A549 (cell line): ENCODE data around the gene HOXA2. TPM values are rescaled to one million over a fixed set of nuclear protein-coding genes. Genes with fewer than 3 reads are reported as not detected.

Source experiments
- ATAC-seq, 2 experiments: fragments of 200-7000 bp in 1 of 2; fragments of >200 bp in 1 of 2; cut with Nextera tagmentation in 1 of 2; cut with Tn5 transposase in 1 of 2; 3 replicates each; pipeline versions ENCODE4 v1.8.0 to v1.9.1; 2018 to 2020; ENCODE audit warnings: mild to moderate bottlenecking in 1 of 2, moderate library complexity in 1 of 2
- CTCF ChIA-PET: fragments of 300-600 bp; sonication (Branson Sonifier 250); formaldehyde crosslinking; extraction: SDS; loops from one replicate; lab custom pipeline; 2021; ENCODE audit warnings: antibody characterized with exemption, inconsistent platforms; lab: Yijun Ruan, JAX
- POLR2A ChIA-PET: fragments of 350-600 bp; formaldehyde crosslinking; extraction: SDS; loops from one replicate; lab custom pipeline; 2021; ENCODE audit warnings: antibody characterized with exemption, inconsistent platforms; lab: Yijun Ruan, JAX
- DNase-seq, 2 experiments: peaks; one replicate each; pipeline versions ENCODE4 v3.0.0 to v3.0.0-alpha.2; 2011 to 2016; ENCODE audit warnings: low read depth in 1 of 2, low spot score in 1 of 2
- FAIRE-seq: peaks from 2 replicates; lab custom pipeline; 2011; peaks lifted over from hg19 to GRCh38; lab: Jason Lieb, UNC
- H3K27ac ChIP-seq, 2 experiments: fragments of >200 bp; sonication (Bioruptor Twin); formaldehyde crosslinking; 3 replicates each; pipeline ENCODE4 v1.5.1; 2016 to 2017
- H3K4me1 ChIP-seq: fragments of >200 bp; sonication (Bioruptor Twin); formaldehyde crosslinking; 3 replicates; pipeline ENCODE4 v1.6.1; 2016
- H3K4me2 ChIP-seq: fragments of >200 bp; sonication (Bioruptor Twin); formaldehyde crosslinking; 3 replicates; pipeline ENCODE4 v1.6.1; 2016
- H3K4me3 ChIP-seq: fragments of >200 bp; sonication (Bioruptor Twin); formaldehyde crosslinking; 3 replicates; pipeline ENCODE4 v1.5.1; 2016
- H3K9me3 ChIP-seq: fragments of >200 bp; sonication (Bioruptor Twin); formaldehyde crosslinking; 3 replicates; pipeline ENCODE4 v1.6.1; 2016
- CHD2 ChIP-seq: fragments of 150-350 bp; IDR thresholded peaks from 2 replicates; pipeline ENCODE4 v1.6.1; 2014; ENCODE audit warnings: low read length; ENCODE audit not compliant: partially characterized antibody
- EHF ChIP-seq: fragments of 250-450 bp; sonication (Bioruptor Pico); IDR thresholded peaks from 2 replicates; pipeline ENCODE4 v1.5.0; 2020; ENCODE audit warnings: mild to moderate bottlenecking
- ESRRA ChIP-seq: fragments of 150-350 bp; IDR thresholded peaks from 2 replicates; pipeline ENCODE4 v1.6.1; 2014; ENCODE audit warnings: mild to moderate bottlenecking, low read length, borderline replicate concordance
- FOXS1 ChIP-seq: fragments of 250-450 bp; sonication (Bioruptor Pico); IDR thresholded peaks from 2 replicates; pipeline ENCODE4 v1.5.0; 2020; ENCODE audit warnings: mild to moderate bottlenecking, moderate library complexity
- GATA3 ChIP-seq: IDR thresholded peaks from 2 replicates; pipeline ENCODE4 v1.6.1; 2012; ENCODE audit warnings: borderline replicate concordance
- HDAC2 ChIP-seq: fragments of 200-600 bp; sonication (generic); IDR thresholded peaks from 2 replicates; pipeline ENCODE4 v1.6.1; 2016
- HOXA7 ChIP-seq: fragments of 250-450 bp; sonication (Bioruptor Pico); IDR thresholded peaks from 2 replicates; pipeline ENCODE4 v1.5.0; 2020; ENCODE audit warnings: mild to moderate bottlenecking, moderate library complexity
- JUN ChIP-seq, 2 experiments: fragments of >200 bp; sonication (Bioruptor Twin); formaldehyde crosslinking; IDR thresholded peaks; 2 replicates in 1 of 2; 3 replicates in 1 of 2; pipeline ENCODE4 v1.6.1; 2016 to 2017
- MYC ChIP-seq: IDR thresholded peaks from 2 replicates; pipeline ENCODE4 v1.6.1; 2012; ENCODE audit warnings: mild to moderate bottlenecking, inconsistent platforms, low read length, improper control_type of control experiment, borderline replicate concordance
- NR3C1 ChIP-seq: fragments of >200 bp; sonication (Bioruptor Twin); formaldehyde crosslinking; IDR thresholded peaks from 3 replicates; pipeline ENCODE4 v1.6.1; 2017
- POLR2A ChIP-seq: IDR thresholded peaks from 2 replicates; pipeline ENCODE4 v1.6.1; 2012; ENCODE audit warnings: mild to moderate bottlenecking, low read length
- POLR2AphosphoS2 ChIP-seq: conservative IDR thresholded peaks from 2 replicates; pipeline ENCODE4 v1.6.1; 2012; ENCODE audit warnings: low read length, improper control_type of control experiment, inconsistent platforms
- RFX5 ChIP-seq: fragments of 450-650 bp; IDR thresholded peaks from 2 replicates; pipeline ENCODE4 v1.7.1; 2014; ENCODE audit warnings: antibody characterized with exemption, mild to moderate bottlenecking, moderate library complexity
- SREBF2 ChIP-seq: fragments of 450-650 bp; IDR thresholded peaks from 2 replicates; pipeline ENCODE4 v1.6.1; 2014; ENCODE audit warnings: mild to moderate bottlenecking, moderate library complexity
- ZFP36 ChIP-seq: fragments of 450-650 bp; IDR thresholded peaks from 2 replicates; pipeline ENCODE4 v1.6.1; 2014; ENCODE audit warnings: borderline replicate concordance; ENCODE audit not compliant: partially characterized antibody
- WGBS: methylation state at CpG from one replicate; pipeline ENCODE4 v1.1.6; 2017; ENCODE audit errors: missing lambda C conversion rate; 5-methylcytosine and 5-hydroxymethylcytosine counted together
- polyA plus RNA-seq, 4 experiments: library from polyadenylated mRNA; depleted of rRNA in 3 of 4; stranded (reverse); fragments of >200 nt; fragmentation: RNase III in 1 of 4; extraction: RNeasy Plus Mini Kit Qiagen cat#74134 plus additional on column Dnase treatment in 1 of 4; gene quantifications; 2 replicates in 3 of 4; 3 replicates in 1 of 4; pipeline ENCODE4 v1.2.3, GENCODE V29; 2011 to 2017
- TF ChIP-seq, protein P1 (sequence below): fragments of >200 bp; sonication (Bioruptor Twin); formaldehyde crosslinking; IDR thresholded peaks from 3 replicates; pipeline ENCODE4 v1.6.1; 2016
- TF ChIP-seq, protein P2 (sequence below): IDR thresholded peaks from 2 replicates; pipeline ENCODE4 v1.6.1; 2012
- TF ChIP-seq, protein P3 (sequence below): IDR thresholded peaks from 2 replicates; pipeline ENCODE4 v1.6.1; 2012
- TF ChIP-seq, protein P4 (sequence below): fragments of 250-450 bp; sonication (Bioruptor Pico); IDR thresholded peaks from 2 replicates; pipeline ENCODE4 v1.5.0; 2021; ENCODE audit warnings: mild to moderate bottlenecking, moderate library complexity, borderline replicate concordance

The HOXA2 gene
- polyA plus RNA-seq, 2 of the 4 experiments (the other 2 are of a cell fraction): 1.3 to 2.1 TPM

DNA sequence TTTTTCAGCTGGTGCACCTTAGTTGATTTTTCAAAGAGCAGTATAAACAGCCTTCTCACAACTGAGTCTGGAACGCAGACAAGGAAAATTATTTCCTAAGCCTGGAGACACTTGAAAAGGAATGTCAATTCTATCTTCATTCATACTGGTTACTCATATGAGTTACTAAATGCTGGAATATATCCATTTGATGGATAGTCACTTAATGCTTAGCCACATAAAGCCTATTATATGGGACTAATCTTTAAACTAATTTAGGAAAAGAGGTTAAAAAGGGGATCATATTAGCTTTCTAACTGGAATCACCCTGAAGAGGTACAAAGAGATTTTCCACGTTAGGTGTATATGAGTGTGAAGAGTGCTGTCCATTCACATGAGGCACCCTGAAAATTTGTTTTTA is 29.7 kb upstream of the HOXA2 start:
- Histone ChIP-seq H3K9me3 (no peaks in the 10 kb centered on the region), H3K4me3 (no peak overlapping the region), H3K27ac (no peak overlapping the region), H3K4me2 (no peak overlapping the region), H3K4me1 (peaks cover 42% of the 10 kb centered on the region)
- FAIRE-seq: no peak
- ATAC-seq: no peak
- no peak for DNase-seq
- TF ChIP-seq POLR2A: no peak
- TF ChIP-seq CHD2: no peak
- TF ChIP-seq EHF: no peak
- ChIA-PET CTCF (interaction anchor here (0.9 to 3.8 kb wide), 9 partner anchors 10 to 446 kb away, joined by 3 to 22 read pairs (median 4); partner anchors contain the start of gene HOXA5), POLR2A (interaction anchor here (1.1 to 2.2 kb wide), 2 partner anchors 17 to 18 kb away, joined by 5 to 13 read pairs; no protein-coding TSS in a partner anchor)
- WGBS: 75% methylated on average over 2 of the region's 2 CpGs

DNA sequence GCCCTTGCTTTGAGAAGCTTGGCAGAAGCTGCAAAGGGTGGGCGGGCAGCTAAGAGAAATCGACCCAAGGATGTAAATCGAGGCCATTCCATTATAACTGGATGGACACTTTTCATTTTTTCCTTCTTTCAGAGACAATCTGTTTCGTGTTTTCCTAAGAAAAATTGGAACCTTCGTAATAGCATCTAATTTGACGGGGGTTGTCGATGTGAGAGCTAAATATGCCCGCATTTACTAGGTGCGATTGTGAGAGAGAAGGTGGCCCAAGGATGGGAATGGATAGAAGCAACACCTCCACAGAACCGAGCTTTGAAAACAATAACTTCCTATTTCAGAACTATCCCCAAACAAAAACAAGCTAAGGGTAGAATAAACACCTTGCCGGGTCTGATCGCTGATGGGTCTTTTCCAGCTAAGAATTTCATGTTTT is 28.9 kb upstream of the HOXA2 start:
- Histone ChIP-seq H3K4me3 (peak overlapping the region; percentile 54), H3K9me3 (no peaks in the 10 kb centered on the region), H3K27ac (peak overlapping the region; percentile 74 to 95), H3K4me1 (peaks cover 35% of the 10 kb centered on the region), H3K4me2 (peak overlapping the region; percentile 59)
- no peak for DNase-seq
- CTCF ChIA-PET: interaction anchor here (0.6 to 3.8 kb wide), 12 partner anchors 9 to 452 kb away, joined by 3 to 22 read pairs (median 4); partner anchors contain the start of gene HOXA5
- ATAC-seq: no peak; a peak in 2 of 6 replicates
- no peak for FAIRE-seq
- POLR2A ChIA-PET: interaction anchor here (1.1 to 2.2 kb wide), 6 partner anchors 9 to 267 kb away, joined by 3 to 13 read pairs (median 6); partner anchors contain the start of gene SKAP2
- 78% methylated on average over 12 of the region's 12 CpGs for WGBS
- TF ChIP-seq, protein P1, sequence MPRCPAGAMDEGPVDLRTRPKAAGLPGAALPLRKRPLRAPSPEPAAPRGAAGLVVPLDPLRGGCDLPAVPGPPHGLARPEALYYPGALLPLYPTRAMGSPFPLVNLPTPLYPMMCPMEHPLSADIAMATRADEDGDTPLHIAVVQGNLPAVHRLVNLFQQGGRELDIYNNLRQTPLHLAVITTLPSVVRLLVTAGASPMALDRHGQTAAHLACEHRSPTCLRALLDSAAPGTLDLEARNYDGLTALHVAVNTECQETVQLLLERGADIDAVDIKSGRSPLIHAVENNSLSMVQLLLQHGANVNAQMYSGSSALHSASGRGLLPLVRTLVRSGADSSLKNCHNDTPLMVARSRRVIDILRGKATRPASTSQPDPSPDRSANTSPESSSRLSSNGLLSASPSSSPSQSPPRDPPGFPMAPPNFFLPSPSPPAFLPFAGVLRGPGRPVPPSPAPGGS: no peak
- TF ChIP-seq, protein P2, sequence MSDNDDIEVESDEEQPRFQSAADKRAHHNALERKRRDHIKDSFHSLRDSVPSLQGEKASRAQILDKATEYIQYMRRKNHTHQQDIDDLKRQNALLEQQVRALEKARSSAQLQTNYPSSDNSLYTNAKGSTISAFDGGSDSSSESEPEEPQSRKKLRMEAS: no peak
- TF ChIP-seq RFX5: no peak
- TF ChIP-seq HOXA7 (CRISPR knock-in tag): no peak
- TF ChIP-seq MYC: no peak
- TF ChIP-seq NR3C1: no peak
- no peak for TF ChIP-seq POLR2AphosphoS2
- no peak for TF ChIP-seq ESRRA
- TF ChIP-seq SREBF2: no peak
- no peak for TF ChIP-seq ZFP36
- no peak for TF ChIP-seq POLR2A
- TF ChIP-seq HDAC2: no peak
- TF ChIP-seq GATA3: no peak
- no peak for TF ChIP-seq FOXS1
- TF ChIP-seq, protein P3, sequence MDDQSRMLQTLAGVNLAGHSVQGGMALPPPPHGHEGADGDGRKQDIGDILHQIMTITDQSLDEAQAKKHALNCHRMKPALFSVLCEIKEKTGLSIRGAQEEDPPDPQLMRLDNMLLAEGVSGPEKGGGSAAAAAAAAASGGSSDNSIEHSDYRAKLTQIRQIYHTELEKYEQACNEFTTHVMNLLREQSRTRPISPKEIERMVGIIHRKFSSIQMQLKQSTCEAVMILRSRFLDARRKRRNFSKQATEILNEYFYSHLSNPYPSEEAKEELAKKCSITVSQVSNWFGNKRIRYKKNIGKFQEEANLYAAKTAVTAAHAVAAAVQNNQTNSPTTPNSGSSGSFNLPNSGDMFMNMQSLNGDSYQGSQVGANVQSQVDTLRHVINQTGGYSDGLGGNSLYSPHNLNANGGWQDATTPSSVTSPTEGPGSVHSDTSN: no peak
- no peak for TF ChIP-seq JUN (IDR thresholded peaks at IDR 0.05)
- TF ChIP-seq, protein P4, sequence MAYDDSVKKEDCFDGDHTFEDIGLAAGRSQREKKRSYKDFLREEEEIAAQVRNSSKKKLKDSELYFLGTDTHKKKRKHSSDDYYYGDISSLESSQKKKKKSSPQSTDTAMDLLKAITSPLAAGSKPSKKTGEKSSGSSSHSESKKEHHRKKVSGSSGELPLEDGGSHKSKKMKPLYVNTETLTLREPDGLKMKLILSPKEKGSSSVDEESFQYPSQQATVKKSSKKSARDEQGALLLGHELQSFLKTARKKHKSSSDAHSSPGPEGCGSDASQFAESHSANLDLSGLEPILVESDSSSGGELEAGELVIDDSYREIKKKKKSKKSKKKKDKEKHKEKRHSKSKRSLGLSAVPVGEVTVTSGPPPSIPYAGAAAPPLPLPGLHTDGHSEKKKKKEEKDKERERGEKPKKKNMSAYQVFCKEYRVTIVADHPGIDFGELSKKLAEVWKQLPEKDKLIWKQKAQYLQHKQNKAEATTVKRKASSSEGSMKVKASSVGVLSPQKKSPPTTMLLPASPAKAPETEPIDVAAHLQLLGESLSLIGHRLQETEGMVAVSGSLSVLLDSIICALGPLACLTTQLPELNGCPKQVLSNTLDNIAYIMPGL (CRISPR knock-in tag): no peak
